Hematopoietic multipotent progenitor cell treated with erythropoietin and hydrocortisone succinate and interleukin-3 and kit ligand, for 4 days (in vitro differentiated cells): ENCODE data around the gene OR5L1.

ENCODE experiments used
- DNase-seq: peaks from one replicate; pipeline ENCODE4 v3.0.0-alpha.2; 2015

The OR5L1 gene

DNA sequence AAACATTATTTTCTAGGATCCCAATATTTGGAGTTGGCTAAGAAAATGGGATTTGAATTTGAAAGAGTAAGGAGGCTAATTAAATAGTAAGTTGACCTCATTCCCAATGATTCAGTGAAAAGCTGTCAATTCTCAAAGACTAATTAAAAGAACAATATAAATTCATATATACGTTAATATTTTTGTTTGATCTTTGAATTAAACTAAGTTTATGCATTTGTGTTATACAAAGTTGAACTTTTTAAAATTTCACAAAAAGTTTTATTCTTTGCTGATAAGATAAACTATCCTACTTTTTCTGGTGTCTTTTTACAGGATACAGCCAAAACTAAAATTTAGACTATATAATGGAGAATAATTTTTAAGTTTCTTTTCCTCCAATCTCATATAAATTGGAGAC lies at the start of gene OR5L1:
OR5L1 (plus strand) TSS at position 301 of the 400 bp plus-strand sequence. CDS start 100 bp downstream, outside the sequence.
- DNase-seq, result no peak

DNA sequence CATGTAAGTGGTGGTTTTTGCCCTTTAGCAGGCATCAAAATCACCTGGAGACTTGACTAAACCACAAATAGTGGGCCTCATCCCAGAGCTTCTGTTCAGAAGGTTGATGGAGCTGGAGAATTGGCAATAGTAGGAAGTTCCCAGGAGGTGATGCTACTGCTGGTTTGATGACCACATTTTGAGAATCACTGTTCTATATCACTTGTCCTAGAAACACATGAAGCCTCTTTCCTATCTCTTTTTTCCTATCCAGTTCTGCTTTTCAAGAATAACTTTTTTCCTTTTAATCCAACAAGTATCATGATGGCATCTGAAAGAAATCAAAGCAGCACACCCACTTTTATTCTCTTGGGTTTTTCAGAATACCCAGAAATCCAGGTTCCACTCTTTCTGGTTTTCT lies 38.0 kb upstream of the OR5L1 start, which contains the start of gene OR5D13:
OR5D13 (plus strand) TSS at position 301 of the 400 bp plus-strand sequence; CDS start at position 301, 0 bp downstream.
- DNase-seq, result no peak

DNA sequence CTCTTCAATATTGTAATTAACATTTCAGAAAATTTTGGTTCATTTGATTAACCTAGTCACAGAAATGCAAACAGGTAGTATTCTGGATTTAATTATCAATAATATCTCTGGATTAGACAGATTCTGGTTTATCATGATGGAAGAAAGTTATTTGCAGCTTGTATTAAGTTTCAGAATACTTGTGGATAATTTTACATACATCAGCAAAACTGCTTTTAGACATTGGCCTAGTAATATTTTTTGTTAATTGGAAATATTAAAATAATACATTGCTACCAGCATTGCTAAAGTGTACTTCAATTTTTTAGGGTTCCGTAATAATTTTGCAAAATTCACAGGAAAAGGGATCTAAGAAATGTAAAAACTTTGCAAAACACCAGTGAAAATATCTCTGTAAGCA lies 19.6 kb upstream of the OR5L1 start:
- no peak for DNase-seq

DNA sequence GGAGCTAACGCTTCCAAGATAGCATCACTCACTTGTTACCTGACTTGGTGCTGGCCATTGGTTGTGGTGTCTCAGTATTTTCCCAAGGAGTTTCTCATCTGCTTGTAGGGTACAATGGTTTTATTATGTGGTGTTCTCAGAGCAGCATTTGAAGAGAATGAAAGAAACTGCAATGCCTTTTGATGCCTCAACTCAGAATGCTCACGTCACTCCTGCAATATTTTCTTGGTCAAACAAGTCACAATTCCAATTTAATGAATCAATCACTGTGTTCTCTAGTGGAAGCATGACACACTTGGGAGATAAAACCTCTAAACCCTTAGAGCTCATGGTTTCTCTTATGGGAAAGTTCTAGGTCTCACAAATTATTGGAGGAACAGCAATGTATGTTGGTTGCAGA lies 17.8 kb upstream of the OR5L1 start:
- DNase-seq, result no peak

DNA sequence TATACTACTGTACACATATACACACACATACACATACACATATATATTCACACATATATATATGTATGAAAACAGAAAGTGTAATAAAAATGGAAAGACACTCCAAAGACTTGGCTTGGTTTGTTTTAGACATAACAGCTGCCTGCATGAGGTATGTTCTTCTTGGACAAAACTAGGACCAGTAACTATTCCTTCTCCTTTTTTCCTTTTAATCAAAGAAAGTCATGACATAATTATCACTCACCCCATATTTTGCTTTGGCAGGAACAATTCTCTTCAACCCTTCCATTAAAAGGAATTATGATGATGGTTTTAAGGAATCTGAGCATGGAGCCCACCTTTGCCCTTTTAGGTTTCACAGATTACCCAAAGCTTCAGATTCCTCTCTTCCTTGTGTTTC lies 15.9 kb upstream of the OR5L1 start, which contains the start of gene OR5D14:
OR5D14 (plus strand) TSS at position 301 of the 400 bp plus-strand sequence; CDS start at position 301, 0 bp downstream.
- no peak for DNase-seq

DNA sequence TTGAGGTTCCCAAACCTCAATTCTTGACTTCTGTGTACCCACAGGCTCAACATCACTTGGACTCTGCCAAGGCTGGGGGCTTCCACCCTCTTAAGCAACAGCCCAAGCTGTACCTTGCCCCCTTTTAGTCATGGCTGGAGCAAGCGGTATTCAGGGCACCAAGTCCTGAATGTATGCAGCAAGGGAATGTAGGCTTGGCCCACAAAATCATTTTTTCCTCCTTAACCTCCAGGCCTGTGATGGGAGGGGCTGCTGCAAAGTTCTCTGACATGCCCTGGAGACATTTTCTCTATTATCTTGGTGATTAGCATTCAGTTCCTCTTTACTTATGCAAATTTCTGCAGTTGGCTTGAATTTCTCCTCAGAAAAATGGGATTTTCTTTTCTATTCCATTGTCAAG lies 4.9 kb upstream of the OR5L1 start:
- no peak for DNase-seq

DNA sequence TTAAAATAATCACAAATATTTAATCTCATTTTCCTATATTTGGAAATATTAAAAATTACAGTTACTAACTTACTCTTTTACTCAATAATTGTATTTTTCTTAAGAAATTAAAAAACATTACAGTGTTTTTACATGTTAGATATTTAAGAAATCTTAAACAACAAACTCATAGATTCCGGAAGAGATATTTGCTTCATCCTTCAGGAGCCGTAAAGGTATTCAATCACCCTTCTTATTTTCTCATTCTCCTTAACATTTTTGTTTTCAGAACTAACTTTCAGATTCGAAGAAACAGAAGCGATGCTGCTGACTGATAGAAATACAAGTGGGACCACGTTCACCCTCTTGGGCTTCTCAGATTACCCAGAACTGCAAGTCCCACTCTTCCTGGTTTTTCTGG lies 8.2 kb downstream of the OR5L1 start, which contains the start of gene OR5D18:
OR5D18 (plus strand) TSS at position 301 of the 400 bp plus-strand sequence; CDS start at position 301, 0 bp downstream.
- no peak for DNase-seq

DNA sequence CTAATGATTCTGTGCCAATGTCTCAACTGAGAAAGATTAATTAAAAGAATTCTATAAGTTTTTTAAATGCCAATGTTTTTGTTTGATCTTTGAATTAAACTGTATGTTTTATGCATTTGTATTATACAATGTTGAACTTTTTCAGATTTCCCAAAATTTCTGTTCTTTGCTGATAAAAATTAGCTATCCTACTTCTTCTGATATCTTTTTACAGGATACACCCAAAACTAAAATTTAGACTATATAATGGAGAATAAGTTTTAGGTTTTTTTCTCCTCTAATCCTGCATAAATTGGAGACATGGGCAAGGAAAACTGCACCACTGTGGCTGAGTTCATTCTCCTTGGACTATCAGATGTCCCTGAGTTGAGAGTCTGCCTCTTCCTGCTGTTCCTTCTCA lies 15.8 kb downstream of the OR5L1 start, which contains the start of gene OR5L2:
OR5L2 (plus strand) TSS at position 301 of the 400 bp plus-strand sequence; CDS start at position 301, 0 bp downstream.
- DNase-seq, result no peak

DNA sequence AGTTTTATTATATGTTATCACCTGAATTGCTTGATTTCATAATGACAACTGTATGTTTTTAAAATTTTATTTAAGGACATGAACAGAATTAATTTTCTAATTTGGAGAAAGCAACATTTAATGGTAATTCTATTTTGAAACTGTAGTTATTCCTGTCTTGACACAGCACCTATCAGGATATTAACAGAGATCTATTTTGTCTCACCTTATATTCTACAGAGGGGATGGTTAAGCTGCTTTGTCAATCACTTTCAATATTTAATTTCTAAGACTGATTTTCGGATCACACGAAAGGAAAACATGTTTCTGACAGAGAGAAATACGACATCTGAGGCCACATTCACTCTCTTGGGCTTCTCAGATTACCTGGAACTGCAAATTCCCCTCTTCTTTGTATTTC lies 27.3 kb downstream of the OR5L1 start, which contains the start of gene OR5D16:
OR5D16 (plus strand) TSS at position 301 of the 400 bp plus-strand sequence; CDS start at position 301, 0 bp downstream.
- no peak for DNase-seq

DNA sequence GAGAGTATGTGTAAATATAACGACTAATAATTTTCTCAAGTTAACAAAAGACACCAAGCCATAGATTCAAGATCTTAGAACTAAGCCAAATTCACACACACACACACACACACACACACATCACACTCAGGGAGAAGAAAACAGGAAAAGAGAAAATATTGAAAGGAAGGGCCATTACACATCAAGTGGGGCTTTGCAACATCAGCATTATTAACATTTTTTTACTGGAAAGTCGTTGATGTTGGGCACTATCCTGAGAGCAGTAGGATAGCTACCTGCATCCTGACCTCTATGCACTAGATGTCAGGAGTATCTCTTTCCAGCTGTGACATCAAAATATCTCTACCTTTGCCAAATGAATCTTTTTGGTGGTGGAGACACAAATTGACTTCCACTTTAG lies 36.3 kb downstream of the OR5L1 start:
- no peak for DNase-seq

DNA sequence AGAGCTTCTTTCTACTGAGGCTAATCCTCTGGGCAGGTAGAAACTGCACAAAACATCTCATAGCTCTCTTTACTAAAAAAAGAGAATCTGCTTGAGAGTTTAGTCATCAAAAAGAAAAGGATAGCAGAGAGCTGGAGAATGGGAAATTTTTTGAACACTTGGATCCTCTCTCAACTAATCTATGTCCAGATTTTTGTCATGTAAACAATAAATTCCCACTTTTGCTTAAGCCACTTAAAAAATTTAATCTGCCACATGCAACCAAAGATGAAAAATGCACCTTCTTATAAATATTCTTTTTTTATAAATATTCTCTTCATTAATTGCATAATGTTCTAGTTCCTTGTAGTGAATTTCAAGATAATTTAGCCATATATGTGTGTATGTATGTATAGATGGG lies 37.9 kb downstream of the OR5L1 start:
- no peak for DNase-seq

DNA sequence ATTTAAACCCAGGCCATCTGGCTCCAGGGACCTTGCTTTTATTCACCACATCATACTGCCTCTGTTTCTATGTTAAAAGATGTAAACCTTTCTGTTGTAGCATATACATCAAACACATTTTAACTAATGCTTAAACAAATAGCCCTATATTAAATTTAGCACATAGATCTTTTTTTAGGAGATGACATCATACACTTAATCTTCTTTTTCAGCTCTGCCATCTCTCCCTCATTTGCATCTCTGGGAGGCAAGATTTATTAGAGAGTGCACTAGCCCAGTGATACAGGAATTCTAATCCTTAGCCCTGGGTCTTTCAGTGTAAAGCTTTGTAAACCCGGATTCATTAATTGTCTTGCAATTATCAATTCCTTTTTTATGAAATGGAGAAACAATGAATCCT lies 41.0 kb downstream of the OR5L1 start:
- DNase-seq, result no peak

DNA sequence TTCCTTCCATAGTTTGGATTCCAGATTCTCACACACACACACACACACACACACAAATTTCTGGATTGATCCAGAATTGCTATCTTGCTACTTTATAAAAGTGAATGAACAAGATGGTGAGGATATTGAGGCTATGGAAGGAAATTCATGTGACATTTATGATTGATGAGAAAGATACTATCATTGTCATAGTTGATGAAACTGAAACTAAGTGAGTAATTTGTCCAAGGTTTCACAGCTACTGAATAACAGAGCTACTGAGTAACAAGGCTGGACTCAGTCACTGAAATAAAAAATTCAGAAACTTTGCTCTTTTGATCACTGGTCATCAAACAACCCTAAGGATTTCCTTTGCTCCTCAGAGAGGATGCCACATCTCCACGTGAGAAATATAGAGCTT lies 43.5 kb downstream of the OR5L1 start:
- no peak for DNase-seq
